Stomach (tissue), 4 donors: ENCODE data around the gene GGT6.

ENCODE experiments used
- EP300 ChIP-seq: sonication (generic); formaldehyde crosslinking; IDR thresholded peaks from one replicate; pipeline ENCODE4 v1.6.1; 2017; ENCODE audit warnings: antibody characterized with exemption
- POLR2A ChIP-seq, 4 donors: fragments of 450-650 bp; IDR thresholded peaks; one replicate each; pipeline ENCODE4 v1.6.1; 2016; ENCODE audit warnings: antibody characterized with exemption in 4 of 4, control low read depth in 2 of 4, mild to moderate bottlenecking in 1 of 4, moderate library complexity in 1 of 4

DNA sequence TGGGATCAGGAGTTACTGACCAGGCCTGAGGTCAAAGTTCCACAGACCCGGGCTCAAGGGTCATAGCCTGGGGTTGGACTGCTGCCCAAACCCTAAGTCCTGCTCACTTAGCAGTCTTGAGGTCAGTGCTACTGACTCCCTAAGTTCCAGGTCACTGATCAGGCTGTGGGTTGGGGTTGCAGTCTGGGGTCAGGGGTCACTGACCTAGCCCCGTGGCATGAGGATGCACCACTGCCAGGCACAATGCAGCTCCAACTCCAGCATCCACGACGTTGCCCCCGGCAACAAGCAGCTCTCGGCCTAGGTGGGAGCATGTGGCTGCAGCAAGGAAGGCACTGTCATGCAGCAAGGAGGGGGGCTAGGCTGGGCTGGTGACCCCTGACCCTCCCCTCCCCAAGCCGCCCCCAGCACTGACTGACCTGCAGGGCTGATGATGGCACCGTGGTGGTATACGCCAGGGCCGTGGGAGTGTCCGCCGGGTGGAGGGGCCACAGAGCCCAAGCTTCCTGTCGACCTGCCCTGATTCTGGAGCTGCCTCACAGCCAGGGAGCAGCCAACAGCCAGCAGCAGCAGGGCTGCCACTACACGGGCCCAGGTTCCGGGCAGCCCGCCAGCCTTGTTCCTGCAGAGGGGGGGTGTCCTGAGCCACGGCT lies 1.1 kb downstream of the GGT6 start:
- TF ChIP-seq POLR2A (IDR thresholded peaks at IDR 0.05) (no peak), EP300 (no peak)
